HCT116 (cell line): ENCODE measurements around the gene LCE2A.

Experiments
- ATF3 ChIP-seq: IDR thresholded peaks from 2 replicates; pipeline ENCODE4 v1.6.1; 2012
- CEBPB ChIP-seq: IDR thresholded peaks from 2 replicates; pipeline ENCODE4 v1.6.1; 2012; ENCODE audit warnings: low read depth
- CTCF ChIP-seq, 3 experiments: fragments of 200-600 bp in 1 of 3; sonication (generic) in 1 of 3; IDR thresholded peaks in 2 of 3; conservative IDR thresholded peaks in 1 of 3; 2 replicates each; pipeline ENCODE4 v1.5.1; 2012 to 2017; ENCODE audit warnings: low read depth in 2 of 3, low read length in 2 of 3, antibody characterized with exemption in 1 of 3, borderline replicate concordance in 1 of 3, control low read depth in 1 of 3, mild to moderate bottlenecking in 1 of 3, mixed read lengths in 1 of 3, mixed run types in 1 of 3, moderate library complexity in 1 of 3; ENCODE audit not compliant: insufficient read depth in 1 of 3
- ELF1 ChIP-seq: IDR thresholded peaks from 2 replicates; pipeline ENCODE4 v1.6.1; 2012; ENCODE audit warnings: low read depth, borderline replicate concordance
- EZH2 ChIP-seq: fragments of 200-600 bp; sonication (generic); IDR thresholded peaks from 2 replicates; pipeline ENCODE4 v1.6.1; 2017; ENCODE audit warnings: antibody characterized with exemption, mixed run types
- MAX ChIP-seq: IDR thresholded peaks from 2 replicates; pipeline ENCODE4 v1.6.1; 2012
- POLR2A ChIP-seq: IDR thresholded peaks from 2 replicates; pipeline ENCODE4 v1.7.0; 2011; ENCODE audit warnings: borderline replicate concordance; ENCODE audit not compliant: insufficient read depth, insufficient read length; ENCODE audit errors: extremely low read depth
- RAD21 ChIP-seq: IDR thresholded peaks from 2 replicates; pipeline ENCODE4 v1.6.1; 2012; ENCODE audit warnings: low read depth, mild to moderate bottlenecking
- REST ChIP-seq: IDR thresholded peaks from 2 replicates; pipeline ENCODE4 v1.6.1; 2012; ENCODE audit warnings: low read depth
- SIN3A ChIP-seq: IDR thresholded peaks from 2 replicates; pipeline ENCODE4 v1.6.1; 2012; ENCODE audit warnings: low read depth
- SP1 ChIP-seq: IDR thresholded peaks from 2 replicates; pipeline ENCODE4 v1.6.1; 2012; ENCODE audit warnings: low read depth
- SRF ChIP-seq: IDR thresholded peaks from 2 replicates; pipeline ENCODE4 v1.6.1; 2012; ENCODE audit warnings: low read depth
- TCF7L2 ChIP-seq: IDR thresholded peaks from 2 replicates; pipeline ENCODE4 v1.7.0; 2011; ENCODE audit warnings: borderline replicate concordance, inconsistent platforms; ENCODE audit not compliant: insufficient read depth, insufficient read length; ENCODE audit errors: extremely low read depth
- ZFX ChIP-seq: fragments of 450-650 bp; IDR thresholded peaks from 2 replicates; pipeline ENCODE4 v1.6.1; 2017

GRCh38 chr1:152683846-152684245 lies 14.3 kb upstream of the LCE2A start:
- TF ChIP-seq ELF1: no peak
- TF ChIP-seq CTCF (IDR thresholded peaks at IDR 0.05 in 2 of 3, conservative IDR thresholded peaks at IDR 0.05 in 1 of 3; ENCODE audit: borderline replicate concordance in 1 of 3, insufficient read depth in 1 of 3, low read depth in 2 of 3, low read length in 2 of 3): no peak
- TF ChIP-seq SIN3A: no peak
- no peak for TF ChIP-seq TCF7L2
- no peak for TF ChIP-seq RAD21
- TF ChIP-seq POLR2A: no peak
- TF ChIP-seq EZH2: no peak
- no peak for TF ChIP-seq SP1
- TF ChIP-seq REST: no peak
- no peak for TF ChIP-seq SRF
- TF ChIP-seq ZFX: no peak
- TF ChIP-seq MAX: no peak
- no peak for TF ChIP-seq CEBPB
- TF ChIP-seq ATF3: no peak
